NK-92 treated with Interleukin-12 subunit alpha and Interleukin-12 subunit beta, amount 100 ng/mL, for 24 hours (cell line): ENCODE measurements around the gene PCSK6.
A peak's percentile ranks its signal among the peaks of the same experiment; 100 is the strongest.
"Not testable (repeated sequence)": the region's sequence is repeated elsewhere in the genome, so short reads cannot be mapped to it uniquely, and the experiment has no call there.

Experiments used
- DNase-seq: peaks from one replicate; lab custom pipeline; 2025; lab: John Stamatoyannopoulos, UW

Gene PCSK6

DNA sequence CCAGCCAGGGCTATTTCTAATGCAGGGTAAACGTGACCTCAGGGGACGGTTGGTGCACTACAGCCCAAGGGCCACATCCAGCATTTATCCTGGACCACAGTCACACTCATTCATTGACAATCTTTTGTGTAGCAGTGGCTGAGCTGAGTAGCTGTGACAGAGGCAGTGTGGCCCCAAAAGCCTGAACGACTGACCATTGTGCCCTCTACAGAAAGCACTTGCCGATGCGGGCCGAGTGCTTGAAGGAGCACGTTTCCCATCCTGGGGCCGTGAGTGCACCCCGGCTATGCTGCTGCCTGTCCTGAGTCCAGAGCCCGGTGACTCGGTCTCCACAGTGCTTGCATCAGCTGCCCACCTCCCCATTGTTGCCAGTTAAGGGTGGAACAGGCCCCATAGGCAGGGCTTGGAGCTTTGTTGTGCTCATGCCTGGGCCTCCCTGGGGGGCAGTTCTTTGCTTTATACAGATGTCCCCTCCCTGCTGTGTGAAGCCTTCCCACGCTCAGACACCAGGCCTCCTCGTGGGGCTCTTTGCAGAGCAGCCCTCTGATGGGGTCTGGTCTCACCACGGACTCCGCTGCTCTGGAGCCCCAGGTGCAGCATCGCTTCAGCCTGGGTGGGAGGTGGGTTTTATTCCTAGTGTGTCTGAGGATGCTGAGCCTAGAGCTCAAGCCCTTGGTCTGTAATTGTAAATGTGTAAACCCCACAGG, 181.5 kb downstream of the PCSK6 start:
- DNase-seq: no peak

DNA sequence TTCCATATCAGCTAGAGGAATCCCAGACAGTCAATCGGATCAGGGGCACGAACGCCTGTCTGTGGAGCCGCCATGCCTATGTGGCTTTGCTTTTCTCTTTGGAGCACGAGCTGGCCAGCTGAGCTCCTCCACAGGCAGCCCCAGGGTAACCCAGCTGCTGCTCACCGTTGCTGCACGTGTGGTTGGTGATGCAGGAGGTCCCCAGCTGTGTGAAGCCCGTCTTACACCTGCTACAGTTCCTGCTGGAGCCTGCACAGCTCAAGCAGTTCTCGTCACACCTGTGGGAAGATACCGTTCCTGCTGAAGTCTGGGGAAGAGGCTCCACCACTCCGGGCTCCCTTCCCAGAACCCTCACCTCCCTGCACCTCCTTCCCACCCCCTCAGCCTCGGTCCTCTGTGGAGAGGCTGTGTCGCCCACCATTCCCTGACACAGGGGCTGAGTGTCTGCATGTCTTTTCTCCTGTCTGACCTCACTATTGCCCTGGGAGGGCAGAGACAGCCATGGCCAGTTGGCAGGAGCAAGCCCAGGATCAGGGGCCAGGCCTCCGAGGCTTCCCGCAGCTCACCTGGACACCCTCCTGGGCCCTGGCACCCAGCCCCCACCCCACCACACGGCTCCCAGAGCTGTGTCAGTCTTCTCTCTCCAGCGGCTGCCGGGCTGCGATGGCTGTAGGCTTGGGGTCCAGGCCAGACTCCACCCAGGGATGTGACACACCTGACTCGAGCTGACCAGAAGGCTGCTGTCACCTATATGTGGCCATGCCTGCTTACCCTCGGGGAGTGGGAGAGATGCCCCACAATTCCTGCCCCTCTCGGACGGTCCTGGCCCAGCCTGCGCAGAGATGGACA, 182.2 kb downstream of the PCSK6 start:
- no peak for DNase-seq

DNA sequence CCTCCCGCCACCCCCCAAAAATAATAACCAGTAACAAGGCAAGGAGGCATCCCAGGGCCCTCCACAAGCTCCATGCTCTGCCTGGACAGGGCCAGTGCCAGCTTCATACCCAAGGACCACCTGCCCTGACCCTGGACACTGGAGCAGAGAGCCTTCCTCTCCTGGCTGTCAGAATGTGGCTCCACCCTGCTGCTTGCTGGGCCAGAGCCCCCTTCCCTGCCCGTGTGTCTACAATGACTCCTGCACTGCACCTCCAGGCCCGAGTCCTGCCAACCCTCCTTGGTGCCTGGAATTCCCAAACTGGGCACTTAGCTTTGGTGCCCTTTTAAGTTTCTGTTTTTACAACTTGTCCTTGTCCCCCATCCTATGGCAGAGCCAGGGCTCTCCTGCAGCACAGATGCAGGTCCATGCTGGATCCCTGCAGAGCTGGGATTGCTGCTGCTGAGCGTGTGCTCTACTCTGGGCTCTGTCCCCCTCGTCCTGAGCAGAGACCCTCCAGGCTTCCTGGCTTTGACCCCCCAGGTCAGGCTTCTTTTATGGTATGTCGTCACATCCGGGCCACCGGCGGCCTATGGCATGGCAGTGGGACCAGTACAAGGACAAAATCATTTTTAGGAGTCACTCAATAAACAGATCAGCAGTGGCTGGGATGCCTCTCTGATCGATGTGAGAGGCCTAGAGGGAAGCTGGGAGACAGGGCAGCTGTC, 183.0 kb downstream of the PCSK6 start:
- no peak for DNase-seq

DNA sequence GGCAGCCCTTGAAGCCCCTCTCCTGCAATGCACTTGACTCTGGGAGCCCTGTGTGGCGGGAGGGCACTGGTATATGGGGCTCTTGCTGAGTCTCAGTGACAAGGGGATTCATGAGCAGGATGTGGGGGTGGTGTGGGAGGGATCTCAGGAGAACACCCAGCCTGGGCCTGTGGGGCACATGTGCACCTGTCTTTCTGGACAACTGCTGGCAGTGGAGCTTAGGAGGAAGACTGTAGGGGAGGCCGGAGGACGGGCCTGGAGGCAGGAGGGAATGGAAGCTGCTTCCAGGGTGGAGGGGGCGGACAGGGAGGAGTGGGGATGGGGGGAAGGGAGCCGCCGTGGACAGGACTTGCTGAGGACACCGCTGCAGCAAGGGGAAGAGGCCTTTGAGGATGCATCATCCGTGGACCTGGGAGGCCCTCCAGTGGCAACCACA, 183.7 kb downstream of the PCSK6 start:
- no peak for DNase-seq

DNA sequence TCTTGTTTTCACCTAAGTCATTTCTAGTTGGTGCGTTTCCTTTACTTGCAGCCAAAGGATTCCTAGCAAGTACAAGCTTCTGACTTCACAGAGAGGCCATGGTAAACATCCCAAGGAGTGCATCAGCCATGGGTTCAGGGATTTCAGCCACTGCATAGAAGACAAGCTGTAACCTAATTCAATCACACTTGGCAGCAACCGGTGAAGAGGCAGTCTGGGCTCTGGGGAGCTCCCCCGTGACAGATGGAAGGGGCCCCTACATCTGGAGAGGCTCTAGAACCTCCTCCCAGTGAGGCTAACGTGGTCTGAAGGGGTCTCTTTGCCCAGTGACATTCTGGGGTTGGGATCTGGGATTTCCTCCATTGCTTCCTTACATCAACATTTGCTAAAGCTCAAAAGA, 186.1 kb downstream of the PCSK6 start:
- DNase-seq: no peak

DNA sequence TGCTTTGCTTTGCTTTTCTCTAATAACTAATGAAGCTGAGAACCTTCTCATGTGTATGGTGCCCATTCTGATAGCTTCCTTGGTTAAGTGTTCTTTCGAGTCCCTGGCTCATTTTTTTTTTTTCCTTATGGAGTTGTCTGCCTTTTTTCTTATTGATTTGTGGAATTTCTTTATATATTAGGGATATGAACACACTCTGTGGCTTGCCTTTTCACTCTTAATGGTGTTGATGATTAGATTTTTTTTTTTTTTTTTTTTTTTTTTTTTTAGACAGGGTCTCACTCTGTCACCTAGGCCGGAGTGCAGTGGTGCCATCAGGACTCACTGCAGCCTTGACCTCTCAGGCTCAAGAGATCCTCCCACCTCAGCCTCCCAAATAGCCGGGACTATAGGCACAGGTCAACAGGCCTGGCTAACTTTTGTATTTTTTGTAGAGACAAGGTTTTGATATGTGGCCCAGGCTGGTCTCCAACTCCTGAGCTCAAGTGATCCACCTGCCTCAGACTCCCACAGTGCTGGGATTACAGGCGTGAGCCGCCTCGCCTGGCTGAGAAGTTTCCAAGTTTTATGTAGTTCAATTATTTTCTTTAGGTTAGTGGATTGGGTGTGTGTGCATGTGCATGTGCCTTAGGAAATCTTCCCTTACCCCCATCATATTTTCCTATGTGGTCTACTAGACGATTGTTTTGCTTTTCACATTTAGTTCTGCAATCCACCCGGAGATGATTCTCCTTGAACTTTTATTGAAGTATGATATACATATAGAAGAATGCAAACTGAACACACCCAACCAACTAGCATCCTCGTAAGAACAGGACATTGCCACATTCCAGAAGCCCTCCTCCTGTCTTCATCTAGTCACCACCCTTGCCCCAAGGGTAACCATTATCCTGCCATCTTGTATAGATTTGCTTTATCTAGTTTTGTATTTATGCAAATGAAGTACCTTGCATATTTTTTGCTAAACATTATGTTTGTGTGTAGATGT, 192.8 kb downstream of the PCSK6 start:
- no peak for DNase-seq

DNA sequence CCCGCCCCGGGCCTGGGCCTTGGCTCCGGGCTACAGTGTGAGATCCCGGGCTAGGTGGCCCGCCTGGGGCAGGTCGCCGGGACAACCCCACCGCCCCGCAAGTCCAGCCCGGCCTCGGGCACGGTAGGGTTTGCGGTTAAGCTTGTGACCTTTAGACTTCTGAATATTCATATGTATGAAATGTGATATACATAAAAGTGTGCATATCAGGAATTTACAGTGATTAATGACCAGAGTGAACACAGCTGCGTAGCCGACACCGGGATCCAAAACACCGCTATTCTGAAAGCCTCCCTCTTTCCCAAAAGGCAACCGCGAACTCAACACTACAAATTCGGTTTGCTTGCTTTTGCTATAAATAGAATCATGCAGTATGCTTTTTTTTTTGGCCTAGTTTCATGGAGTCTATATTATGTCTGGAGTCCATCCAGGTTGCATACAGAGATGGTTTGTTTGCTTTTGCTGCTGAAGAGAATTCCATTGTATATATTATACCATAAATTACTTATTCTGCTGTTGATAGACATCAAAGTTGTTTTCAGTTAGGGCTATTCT, 193.8 kb downstream of the PCSK6 start:
- DNase-seq: no peak

DNA sequence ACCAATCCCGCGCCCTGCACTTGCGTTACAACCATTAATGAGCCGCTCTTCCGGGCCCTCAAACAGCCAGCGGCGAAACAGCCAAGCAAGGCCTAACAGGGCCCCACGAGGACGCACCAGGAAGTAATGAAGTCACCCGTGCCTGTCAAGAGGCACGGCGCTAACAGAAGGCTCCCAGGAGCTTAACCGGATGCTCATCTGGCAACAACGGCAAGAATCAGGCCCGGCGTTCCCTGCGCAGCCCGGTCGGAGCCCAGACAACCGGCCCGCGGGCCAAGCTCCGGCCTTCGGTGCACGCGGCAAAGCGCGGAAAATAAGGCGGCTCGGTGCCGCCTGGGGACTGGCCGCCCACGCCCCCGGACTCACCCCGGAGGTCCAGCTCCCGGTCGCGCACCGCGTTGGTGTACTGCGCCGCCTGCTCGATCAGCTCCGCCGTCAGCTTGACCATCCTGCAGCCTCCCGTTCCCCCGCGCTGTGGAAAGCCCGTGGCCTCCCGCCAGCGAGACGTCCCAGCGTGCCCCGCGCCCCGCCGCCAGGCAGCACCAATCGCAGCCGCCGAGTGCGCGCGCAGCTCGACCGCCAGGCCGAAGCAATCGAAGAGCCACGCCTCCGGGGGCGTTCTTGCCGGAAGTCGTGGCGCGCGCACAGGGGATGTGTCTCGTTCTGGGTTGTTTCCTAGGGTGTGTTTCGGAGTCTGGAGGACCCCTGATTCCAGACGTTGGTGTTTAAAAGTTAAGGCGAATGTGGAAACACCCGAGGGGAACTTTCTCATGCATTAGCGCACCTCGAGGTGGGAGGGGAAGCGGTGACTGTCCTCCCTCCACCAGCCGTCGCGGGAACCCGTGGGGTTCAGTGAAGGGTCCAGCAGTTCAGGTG, 194.5 kb downstream of the PCSK6 start, which contains the start of gene SNRPA1:
TSS of gene SNRPA1 (minus strand) at position 518 of the 876 bp plus-strand sequence. CDS start at position 448, 70 bp downstream.
- DNase-seq: peak; percentile 99

DNA sequence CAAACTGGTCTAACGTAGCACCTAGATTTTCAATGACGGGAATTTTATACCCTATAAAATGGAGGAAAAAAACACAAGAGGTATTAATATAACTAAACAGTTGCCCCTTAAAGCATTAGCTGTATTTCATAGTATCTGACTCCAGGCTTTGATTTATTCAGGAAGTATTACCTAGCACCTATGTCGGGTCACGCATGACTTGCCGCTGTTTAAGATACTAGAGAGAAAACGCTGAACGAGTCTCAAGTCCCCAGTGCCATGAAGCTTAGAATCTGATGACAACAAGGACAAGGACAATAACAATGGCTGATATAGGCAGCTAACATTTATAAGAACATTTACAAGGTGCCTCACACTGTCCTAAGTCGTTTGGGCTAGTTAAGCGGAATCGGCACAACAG, 196.4 kb downstream of the PCSK6 start:
- no peak for DNase-seq

DNA sequence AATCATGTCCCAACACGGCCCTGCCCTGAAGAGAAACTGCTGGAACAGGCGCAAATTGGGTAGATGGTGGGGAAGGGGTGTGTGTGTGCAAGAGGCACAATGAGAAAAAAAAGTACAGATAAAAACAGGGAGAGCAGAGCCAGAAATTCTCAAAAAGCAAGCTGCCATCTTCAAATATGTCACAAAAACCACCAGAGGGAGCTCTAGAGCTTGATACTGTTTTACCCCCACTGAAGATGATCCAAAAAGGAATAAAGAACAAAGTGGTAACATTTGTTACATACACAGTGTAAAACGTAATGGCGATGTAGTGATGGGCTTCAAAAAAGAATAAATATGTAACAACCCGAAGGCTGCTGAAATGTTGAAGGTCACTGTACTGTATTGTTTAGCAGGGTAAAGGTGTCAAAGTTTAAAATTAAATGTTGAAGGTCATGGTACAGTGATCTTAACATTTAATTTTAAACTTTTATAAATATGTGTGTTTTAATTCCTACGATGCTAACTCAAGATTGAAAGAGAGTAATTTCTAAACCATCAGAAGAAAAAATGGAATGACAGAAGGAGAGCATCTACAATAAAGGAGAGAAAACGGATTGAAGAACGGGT, 200.5 kb downstream of the PCSK6 start:
- no peak for DNase-seq

DNA sequence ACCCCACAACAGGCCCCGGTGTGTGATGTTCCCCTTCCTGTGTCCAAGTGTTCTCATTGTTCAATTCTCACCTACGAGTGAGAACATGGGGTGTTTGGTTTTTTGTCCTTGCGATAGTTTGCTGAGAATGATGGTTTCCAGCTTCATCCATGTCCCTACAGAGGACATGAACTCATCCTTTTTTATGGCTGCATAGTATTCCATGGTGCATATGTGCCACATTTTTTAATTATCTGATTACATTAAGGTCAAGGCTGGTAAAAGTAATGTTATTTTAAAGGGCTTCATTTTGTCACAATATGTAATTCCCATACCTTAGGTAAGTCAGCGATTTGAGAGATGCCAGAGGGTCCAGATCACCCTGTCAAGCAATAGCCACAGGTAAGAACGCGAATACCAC, 202.2 kb downstream of the PCSK6 start:
- DNase-seq: not testable (repeated sequence)

DNA sequence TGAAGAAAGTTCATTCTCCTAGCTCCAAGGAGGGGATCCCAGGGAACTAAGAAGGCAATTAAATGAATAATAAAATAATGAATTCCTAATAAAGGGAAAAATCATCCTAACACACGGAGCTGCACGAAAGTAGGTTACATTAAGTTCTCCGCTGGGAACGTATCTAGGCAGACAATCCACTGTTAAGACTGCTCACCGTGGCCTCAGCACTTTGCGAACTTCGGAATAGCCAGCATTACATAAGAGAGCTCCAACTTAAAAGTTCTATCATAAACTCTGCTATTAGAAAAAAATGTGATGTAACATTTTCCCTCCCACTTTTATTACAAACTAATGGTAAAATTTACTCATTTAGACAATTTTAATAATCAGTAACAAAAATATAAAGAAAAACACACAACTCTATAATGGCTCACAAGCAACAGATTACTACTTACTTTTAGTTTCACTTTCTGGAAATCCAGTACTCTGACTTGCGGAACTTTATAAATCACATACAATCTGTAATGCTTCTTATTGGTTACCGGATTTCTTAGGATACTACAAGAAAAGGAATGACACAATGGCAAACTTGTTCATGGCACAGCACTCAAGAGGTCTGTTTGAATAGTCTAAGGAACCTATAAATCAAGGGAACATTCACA, 202.9 kb downstream of the PCSK6 start:
- no peak for DNase-seq

DNA sequence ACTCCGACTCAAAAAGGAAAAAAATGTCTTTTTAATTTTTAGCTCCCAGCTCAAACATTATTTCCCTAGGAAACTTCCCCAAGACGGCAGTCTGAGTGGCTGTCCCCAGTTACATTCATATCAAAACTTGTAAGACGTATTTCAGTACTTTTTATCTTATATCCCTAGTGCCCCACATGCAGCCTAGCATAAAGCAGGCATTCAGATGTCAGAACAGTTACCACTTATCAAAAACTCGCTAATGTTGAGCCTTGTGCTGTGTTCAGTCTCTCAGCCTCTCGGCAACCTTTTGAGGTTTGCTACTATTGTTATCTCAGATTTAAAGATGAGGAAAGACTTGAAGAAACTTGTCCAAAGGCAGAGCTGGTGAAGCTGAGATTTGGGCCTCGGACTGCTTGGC, 205.6 kb downstream of the PCSK6 start:
- DNase-seq: no peak

DNA sequence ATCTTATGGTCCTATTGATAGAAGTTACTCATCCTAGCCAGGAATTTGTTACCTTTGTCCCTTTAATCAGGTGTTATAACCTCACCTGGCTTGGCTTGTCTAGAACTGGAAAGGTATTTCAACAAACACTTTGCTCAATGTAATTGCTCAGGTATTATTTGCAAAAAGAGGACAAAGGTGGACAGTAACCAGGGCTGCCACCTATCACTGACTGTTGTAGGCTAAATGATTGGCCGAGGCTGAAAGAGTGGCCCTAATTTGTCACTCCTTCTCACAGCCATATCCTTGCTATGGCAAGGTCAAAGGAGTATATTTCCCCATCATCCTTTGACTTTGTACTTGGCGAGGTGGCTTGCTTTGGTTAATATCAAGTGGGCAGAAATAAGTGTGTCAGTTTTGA, 209.5 kb downstream of the PCSK6 start:
- no peak for DNase-seq

DNA sequence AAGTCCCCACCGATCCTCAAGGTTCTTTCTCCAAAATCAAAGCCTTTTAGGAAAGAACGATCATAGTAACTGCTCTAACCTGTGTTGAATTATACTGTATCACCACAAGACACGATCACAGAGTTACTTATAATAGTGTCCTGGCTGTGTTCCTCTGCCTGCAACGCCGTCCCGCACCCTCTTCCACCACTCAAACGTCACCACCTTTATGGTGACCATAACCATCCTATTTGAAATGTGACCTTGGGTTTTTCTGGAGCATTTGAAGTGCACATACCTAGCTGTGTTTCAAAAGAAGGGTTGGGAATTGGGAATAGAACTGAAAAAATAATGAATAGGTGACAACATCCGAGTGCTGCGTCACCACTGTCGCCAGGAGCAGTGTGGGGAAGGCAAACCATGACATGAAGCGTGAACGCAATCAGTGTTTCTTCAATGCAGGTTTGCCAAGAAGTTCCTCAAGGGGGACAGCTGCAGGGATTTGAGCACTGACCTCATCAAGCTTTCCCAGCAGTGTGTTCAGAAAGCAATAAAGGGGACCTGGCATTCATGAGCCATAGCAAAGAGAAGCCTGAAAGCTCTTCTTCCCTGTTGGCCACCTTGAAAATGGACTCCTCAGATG, 211.5 kb downstream of the PCSK6 start:
- no peak for DNase-seq

DNA sequence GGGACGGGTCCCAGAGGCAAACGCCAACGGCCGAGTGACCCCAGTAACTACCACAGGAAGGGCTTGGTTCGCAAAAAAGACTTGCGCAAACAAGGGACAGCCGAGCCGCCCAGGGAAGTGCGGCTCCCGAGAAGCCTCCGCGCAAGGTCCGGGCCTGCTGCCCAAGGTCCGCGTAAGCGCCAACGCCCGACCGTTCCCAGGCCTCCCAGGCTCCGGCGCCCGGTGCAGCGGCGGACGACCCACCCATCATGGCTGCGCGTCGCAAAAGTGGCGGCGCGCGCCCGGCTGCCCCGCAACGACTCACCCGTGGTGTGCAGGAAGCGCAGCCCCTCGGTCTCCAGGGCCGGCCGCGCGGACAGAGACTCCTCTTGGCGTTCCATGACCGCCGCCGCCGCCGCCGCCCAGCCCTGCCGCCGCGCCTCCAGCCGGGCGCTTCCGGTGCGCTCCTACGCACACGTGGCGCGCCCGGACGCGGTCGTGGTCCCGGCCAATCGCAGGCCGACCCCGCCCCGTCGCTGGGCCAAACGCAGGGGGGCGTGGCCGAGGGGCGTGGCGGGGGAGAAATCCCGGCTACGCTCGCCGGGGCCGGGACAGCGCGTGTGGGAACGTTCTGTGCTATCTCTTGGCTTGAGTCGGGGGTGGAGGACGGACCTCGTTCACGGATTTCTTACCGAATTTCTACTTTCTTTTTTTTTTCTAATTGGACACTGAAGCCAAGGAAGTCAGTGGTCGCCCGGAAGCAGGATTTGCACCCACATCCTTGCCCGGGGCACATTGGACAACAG, 212.3 kb downstream of the PCSK6 start, which contains the start of gene SELENOS:
TSS of gene SELENOS (minus strand) at position 448 of the 785 bp plus-strand sequence. CDS start at position 380, 68 bp downstream.
- peak; percentile 90 for DNase-seq

DNA sequence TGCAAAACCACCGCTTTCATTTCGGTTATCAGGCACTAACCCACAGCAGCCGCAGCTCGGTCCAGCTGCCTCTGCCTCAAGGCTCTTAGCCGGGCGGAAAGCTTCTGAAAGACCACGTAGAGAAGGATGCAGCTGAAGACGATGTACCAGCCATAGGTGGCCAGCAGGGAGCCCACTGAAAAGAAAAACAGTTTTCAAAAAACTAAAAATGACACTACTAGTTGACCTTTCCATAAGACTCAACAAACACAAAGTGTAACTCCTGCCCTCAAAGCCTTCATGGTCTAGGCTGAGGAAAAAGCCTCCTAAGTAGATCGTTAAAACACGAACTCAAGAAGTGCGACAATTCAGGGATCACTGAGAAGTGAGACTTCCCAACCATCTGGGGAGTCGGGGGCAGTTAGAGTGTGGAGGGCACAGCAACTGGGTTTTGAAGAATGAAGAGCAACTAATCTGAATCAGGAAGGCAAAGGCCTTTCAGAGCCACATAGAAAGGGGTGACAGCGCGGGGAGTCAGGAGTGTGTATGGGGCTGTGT, 212.9 kb downstream of the PCSK6 start:
- peak; percentile 59 for DNase-seq
